HL-60 (cell line): ENCODE data around the gene COP1.

ENCODE experiments used
- GABPA ChIP-seq: IDR thresholded peaks from 2 replicates; pipeline ENCODE4 v1.6.1; 2012; ENCODE audit warnings: low read depth
- POLR2AphosphoS5 ChIP-seq: IDR thresholded peaks from 2 replicates; pipeline ENCODE4 v1.6.1; 2012; ENCODE audit warnings: low read depth
- SPI1 ChIP-seq: IDR thresholded peaks from 2 replicates; pipeline ENCODE4 v1.6.1; 2012; ENCODE audit warnings: low read depth, mild to moderate bottlenecking, borderline replicate concordance
- TF ChIP-seq, protein P1 (sequence below): IDR thresholded peaks from one replicate; pipeline ENCODE4 v1.5.1; 2011; ENCODE audit warnings: low read length, control low read depth, inconsistent platforms; ENCODE audit not compliant: insufficient read depth
- TF ChIP-seq, protein P2 (sequence below): IDR thresholded peaks from 2 replicates; pipeline ENCODE4 v1.6.1; 2012; ENCODE audit warnings: low read depth; ENCODE audit not compliant: insufficient replicate concordance

GRCh38 chr1:176142973-176143372 lies 64.1 kb downstream of the COP1 start:
- TF ChIP-seq, protein P1, sequence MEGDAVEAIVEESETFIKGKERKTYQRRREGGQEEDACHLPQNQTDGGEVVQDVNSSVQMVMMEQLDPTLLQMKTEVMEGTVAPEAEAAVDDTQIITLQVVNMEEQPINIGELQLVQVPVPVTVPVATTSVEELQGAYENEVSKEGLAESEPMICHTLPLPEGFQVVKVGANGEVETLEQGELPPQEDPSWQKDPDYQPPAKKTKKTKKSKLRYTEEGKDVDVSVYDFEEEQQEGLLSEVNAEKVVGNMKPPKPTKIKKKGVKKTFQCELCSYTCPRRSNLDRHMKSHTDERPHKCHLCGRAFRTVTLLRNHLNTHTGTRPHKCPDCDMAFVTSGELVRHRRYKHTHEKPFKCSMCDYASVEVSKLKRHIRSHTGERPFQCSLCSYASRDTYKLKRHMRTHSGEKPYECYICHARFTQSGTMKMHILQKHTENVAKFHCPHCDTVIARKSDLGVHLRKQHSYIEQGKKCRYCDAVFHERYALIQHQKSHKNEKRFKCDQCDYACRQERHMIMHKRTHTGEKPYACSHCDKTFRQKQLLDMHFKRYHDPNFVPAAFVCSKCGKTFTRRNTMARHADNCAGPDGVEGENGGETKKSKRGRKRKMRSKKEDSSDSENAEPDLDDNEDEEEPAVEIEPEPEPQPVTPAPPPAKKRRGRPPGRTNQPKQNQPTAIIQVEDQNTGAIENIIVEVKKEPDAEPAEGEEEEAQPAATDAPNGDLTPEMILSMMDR: no peak
- TF ChIP-seq POLR2AphosphoS5: no peak
- no peak for TF ChIP-seq GABPA
- TF ChIP-seq, protein P2, sequence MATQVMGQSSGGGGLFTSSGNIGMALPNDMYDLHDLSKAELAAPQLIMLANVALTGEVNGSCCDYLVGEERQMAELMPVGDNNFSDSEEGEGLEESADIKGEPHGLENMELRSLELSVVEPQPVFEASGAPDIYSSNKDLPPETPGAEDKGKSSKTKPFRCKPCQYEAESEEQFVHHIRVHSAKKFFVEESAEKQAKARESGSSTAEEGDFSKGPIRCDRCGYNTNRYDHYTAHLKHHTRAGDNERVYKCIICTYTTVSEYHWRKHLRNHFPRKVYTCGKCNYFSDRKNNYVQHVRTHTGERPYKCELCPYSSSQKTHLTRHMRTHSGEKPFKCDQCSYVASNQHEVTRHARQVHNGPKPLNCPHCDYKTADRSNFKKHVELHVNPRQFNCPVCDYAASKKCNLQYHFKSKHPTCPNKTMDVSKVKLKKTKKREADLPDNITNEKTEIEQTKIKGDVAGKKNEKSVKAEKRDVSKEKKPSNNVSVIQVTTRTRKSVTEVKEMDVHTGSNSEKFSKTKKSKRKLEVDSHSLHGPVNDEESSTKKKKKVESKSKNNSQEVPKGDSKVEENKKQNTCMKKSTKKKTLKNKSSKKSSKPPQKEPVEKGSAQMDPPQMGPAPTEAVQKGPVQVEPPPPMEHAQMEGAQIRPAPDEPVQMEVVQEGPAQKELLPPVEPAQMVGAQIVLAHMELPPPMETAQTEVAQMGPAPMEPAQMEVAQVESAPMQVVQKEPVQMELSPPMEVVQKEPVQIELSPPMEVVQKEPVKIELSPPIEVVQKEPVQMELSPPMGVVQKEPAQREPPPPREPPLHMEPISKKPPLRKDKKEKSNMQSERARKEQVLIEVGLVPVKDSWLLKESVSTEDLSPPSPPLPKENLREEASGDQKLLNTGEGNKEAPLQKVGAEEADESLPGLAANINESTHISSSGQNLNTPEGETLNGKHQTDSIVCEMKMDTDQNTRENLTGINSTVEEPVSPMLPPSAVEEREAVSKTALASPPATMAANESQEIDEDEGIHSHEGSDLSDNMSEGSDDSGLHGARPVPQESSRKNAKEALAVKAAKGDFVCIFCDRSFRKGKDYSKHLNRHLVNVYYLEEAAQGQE: no peak
- TF ChIP-seq SPI1: no peak
